WTC11 (cell line): ENCODE results near the gene MAML2. TPM values are rescaled to one million over a fixed set of nuclear protein-coding genes. Genes with fewer than 3 reads are reported as not detected.

Source experiments
- ATAC-seq: fragments of 200-7000 bp; cut with Tn5 transposase; 2 replicates; pipeline ENCODE4 v1.10.0; 2021; ENCODE audit warnings: mild to moderate bottlenecking, moderate library complexity
- CTCF ChIA-PET: fragments of 300-600 bp; sonication (Branson Sonifier 250); formaldehyde crosslinking; loops from one replicate; lab custom pipeline; 2021; ENCODE audit warnings: antibody characterized with exemption; lab: Charles Lee
- POLR2A ChIA-PET: fragments of 350-600 bp; sonication (Branson Sonifier 250); formaldehyde crosslinking; loops from one replicate; lab custom pipeline; 2021; ENCODE audit warnings: antibody characterized with exemption; lab: Charles Lee
- DNase-seq: peaks from one replicate; pipeline ENCODE4 v3.0.0; 2021; ENCODE audit warnings: low spot score
- H3K27ac Mint-ChIP-seq: 2 replicates; pipeline ENCODE4 v1.8.0; 2021; ENCODE audit warnings: mixed read lengths
- H3K27me3 Mint-ChIP-seq: 2 replicates; pipeline ENCODE4 v1.8.0; 2021; ENCODE audit warnings: low read depth, mild to moderate bottlenecking, moderate library complexity, mixed read lengths
- H3K36me3 Mint-ChIP-seq: 2 replicates; pipeline ENCODE4 v1.8.0; 2021; ENCODE audit warnings: mixed read lengths
- H3K4me1 Mint-ChIP-seq: 2 replicates; pipeline ENCODE4 v1.8.0; 2022; ENCODE audit warnings: mixed read lengths
- H3K4me3 Mint-ChIP-seq: 2 replicates; pipeline ENCODE4 v1.8.0; 2021; ENCODE audit warnings: mild to moderate bottlenecking, moderate library complexity, mixed read lengths
- H3K9me3 Mint-ChIP-seq: 2 replicates; pipeline ENCODE4 v1.8.0; 2021; ENCODE audit warnings: mixed read lengths
- AFF4 ChIP-seq: sonication (generic); formaldehyde crosslinking; IDR thresholded peaks from 2 replicates; pipeline ENCODE4 v1.8.1; 2023; ENCODE audit warnings: mild to moderate bottlenecking, missing genetic modification reagents, borderline replicate concordance
- E2F1 ChIP-seq: sonication (generic); formaldehyde crosslinking; IDR thresholded peaks from 2 replicates; pipeline ENCODE4 v1.8.0; 2022; ENCODE audit warnings: mild to moderate bottlenecking, missing genetic modification reagents
- E2F5 ChIP-seq: sonication (generic); formaldehyde crosslinking; IDR thresholded peaks from 2 replicates; pipeline ENCODE4 v1.8.1; 2022; ENCODE audit warnings: mild to moderate bottlenecking, moderate library complexity, missing genetic modification reagents
- ELF4 ChIP-seq: sonication (generic); formaldehyde crosslinking; IDR thresholded peaks from 2 replicates; pipeline ENCODE4 v1.8.1; 2022; ENCODE audit warnings: low read depth, mild to moderate bottlenecking, moderate library complexity, missing genetic modification reagents
- FOXJ3 ChIP-seq: sonication (generic); formaldehyde crosslinking; IDR thresholded peaks from 2 replicates; pipeline ENCODE4 v1.9.0; 2021; ENCODE audit warnings: missing genetic modification reagents, mild to moderate bottlenecking, borderline replicate concordance
- FOXP4 ChIP-seq: sonication (generic); formaldehyde crosslinking; IDR thresholded peaks from 2 replicates; pipeline ENCODE4 v1.8.0; 2022; ENCODE audit warnings: mild to moderate bottlenecking, missing genetic modification reagents
- JUN ChIP-seq: sonication (generic); formaldehyde crosslinking; IDR thresholded peaks from 2 replicates; pipeline ENCODE4 v1.8.0; 2023; ENCODE audit warnings: mild to moderate bottlenecking, missing genetic modification reagents
- NR2C2 ChIP-seq: sonication (generic); formaldehyde crosslinking; IDR thresholded peaks from 2 replicates; pipeline ENCODE4 v1.8.0; 2022; ENCODE audit warnings: mild to moderate bottlenecking, missing genetic modification reagents
- USF1 ChIP-seq: sonication (generic); formaldehyde crosslinking; IDR thresholded peaks from 2 replicates; pipeline ENCODE4 v1.8.0; 2022; ENCODE audit warnings: mild to moderate bottlenecking, missing genetic modification reagents
- USF2 ChIP-seq: sonication (generic); formaldehyde crosslinking; IDR thresholded peaks from 2 replicates; pipeline ENCODE4 v1.8.1; 2023; ENCODE audit warnings: mild to moderate bottlenecking, missing genetic modification reagents, moderate library complexity
- ZBTB43 ChIP-seq: sonication (generic); formaldehyde crosslinking; IDR thresholded peaks from 2 replicates; pipeline ENCODE4 v1.8.1; 2023; ENCODE audit warnings: mild to moderate bottlenecking, missing genetic modification reagents
- ZNF671 ChIP-seq: fragments of 250-450 bp; sonication (Bioruptor Pico); IDR thresholded peaks from 2 replicates; pipeline ENCODE4 v1.8.0; 2021; ENCODE audit warnings: mild to moderate bottlenecking
- total RNA-seq: library from RNA; stranded (reverse); gene quantifications from 3 replicates; pipeline ENCODE4 v1.2.3, GENCODE V29; 2021

MAML2 gene
- total RNA-seq, 1 experiment from 2014 or later, result 8.1 TPM

- Mint-ChIP-seq H3K36me3 (no peaks in the 10 kb centered on the region), H3K27me3 (no peaks in the 10 kb centered on the region), H3K4me1 (peaks cover 41% of the 10 kb centered on the region), H3K9me3 (no peaks in the 10 kb centered on the region), H3K27ac (no peak overlapping the region), H3K4me3 (no peak overlapping the region)
- ATAC-seq (no peak), DNase-seq (no peak)
- TF ChIP-seq JUN (CRISPR knock-in tag) (no peak), ZNF671 (CRISPR knock-in tag) (no peak), NR2C2 (CRISPR knock-in tag) (no peak), FOXJ3 (CRISPR knock-in tag) (no peak), E2F1 (no peak), USF1 (no peak)
- POLR2A ChIA-PET, result no interaction called here
- CTCF ChIA-PET, result interaction anchor here (1.0 kb wide), 1 partner anchor 9 kb away, joined by 3 read pairs; no protein-coding TSS in a partner anchor
These were observed 196.2 kb downstream of the MAML2 start for GRCh38 chr11:96146765-96147164.

- Mint-ChIP-seq H3K9me3 (no peaks in the 10 kb centered on the region), H3K4me3 (no peak overlapping the region)
- TF ChIP-seq ELF4 (CRISPR knock-in tag) (no peak), USF2 (CRISPR knock-in tag) (no peak), USF1 (no peak), AFF4 (no peak), E2F5 (CRISPR knock-in tag) (no peak), ZBTB43 (CRISPR knock-in tag) (no peak), FOXP4 (CRISPR knock-in tag) (no peak)
- TF ChIP-seq, all 79 proteins: peak for 0
- ChIA-PET POLR2A (no interaction called here), CTCF (interaction anchor here (1.5 kb wide), 1 partner anchor 10 kb away, joined by 4 read pairs; no protein-coding TSS in a partner anchor)
- H3K27ac Mint-ChIP-seq, result peak overlapping the region; percentile 2; the same call in 1 of the 2 replicates
- no peak for ATAC-seq
- H3K36me3 Mint-ChIP-seq, result no peaks in the 10 kb centered on the region
- H3K4me1 Mint-ChIP-seq, result peaks cover 46% of the 10 kb centered on the region
- no peak for DNase-seq
- no peaks in the 10 kb centered on the region for H3K27me3 Mint-ChIP-seq
These were observed 197.8 kb downstream of the MAML2 start for GRCh38 chr11:96145163-96145585.
